Measurements from ENCODE around the gene FGFR2.
A peak's percentile ranks its signal among the peaks of the same experiment; 100 is the strongest.

Gene FGFR2

GRCh38 chr10:121609426-121610380, 11.5 kb upstream of the FGFR2 start:
- DNase-seq, result no peak

DNA sequence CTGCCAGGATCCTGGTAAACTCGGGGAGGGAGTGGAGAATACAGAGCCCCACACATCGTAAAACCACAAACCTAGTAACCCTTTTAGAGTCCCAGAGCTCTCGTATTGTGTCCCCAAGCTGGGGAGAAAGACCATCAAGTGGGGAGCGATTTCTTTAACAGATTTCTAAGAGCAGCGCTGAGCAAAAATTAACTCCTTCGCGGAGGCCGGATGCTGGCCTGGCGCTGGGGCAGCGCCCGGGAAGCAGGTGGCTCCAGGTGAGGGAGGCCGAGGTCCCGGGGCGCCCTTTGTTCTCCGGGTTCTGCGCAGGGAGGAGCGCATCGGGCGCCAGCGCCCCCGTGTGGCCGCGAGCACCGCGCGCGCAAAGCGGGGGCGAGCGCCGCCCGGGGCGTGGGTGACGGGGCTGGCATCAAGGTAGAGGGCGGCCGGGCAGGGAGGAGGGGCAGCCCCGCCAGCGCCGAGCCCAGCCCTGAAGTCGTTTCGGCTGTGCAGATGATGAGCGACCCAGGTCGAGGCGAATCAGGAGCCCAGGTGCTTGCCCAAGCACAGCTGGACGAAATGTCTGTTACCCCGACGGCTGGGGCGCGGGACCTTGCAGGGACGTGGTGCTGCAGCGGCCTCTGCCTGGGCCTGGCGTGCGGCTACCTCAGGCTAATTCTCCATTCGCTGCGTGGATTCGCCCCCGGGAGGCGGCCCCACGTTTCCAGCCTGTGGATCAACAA, 10.4 kb upstream of the FGFR2 start:
- DNase-seq, result peak; percentile 62

- DNase-seq, result no peak
These were observed 9.2 kb upstream of the FGFR2 start for GRCh38 chr10:121607310-121608055.

DNA sequence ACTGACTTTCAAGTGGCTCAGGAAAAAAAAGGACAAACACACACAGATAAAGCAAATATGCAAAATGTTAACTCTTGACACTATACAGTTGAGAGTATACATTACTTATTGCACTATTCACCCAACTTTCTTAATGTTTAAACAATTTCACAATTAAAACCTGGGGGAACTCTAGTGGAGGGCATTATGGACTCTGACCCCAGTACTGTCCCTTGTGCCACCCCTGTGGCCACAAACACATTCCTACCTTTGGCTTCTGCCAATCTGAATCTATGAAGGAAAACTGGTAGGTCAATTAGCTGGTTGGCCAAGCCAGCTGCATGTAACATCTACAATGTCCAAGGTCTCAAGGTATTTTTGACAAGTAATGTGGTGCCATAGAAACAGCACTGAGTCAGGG, 7.5 kb upstream of the FGFR2 start:
- DNase-seq, result no peak

- no peak for DNase-seq
These were observed 3.2 kb upstream of the FGFR2 start for GRCh38 chr10:121601458-121601857.

DNA sequence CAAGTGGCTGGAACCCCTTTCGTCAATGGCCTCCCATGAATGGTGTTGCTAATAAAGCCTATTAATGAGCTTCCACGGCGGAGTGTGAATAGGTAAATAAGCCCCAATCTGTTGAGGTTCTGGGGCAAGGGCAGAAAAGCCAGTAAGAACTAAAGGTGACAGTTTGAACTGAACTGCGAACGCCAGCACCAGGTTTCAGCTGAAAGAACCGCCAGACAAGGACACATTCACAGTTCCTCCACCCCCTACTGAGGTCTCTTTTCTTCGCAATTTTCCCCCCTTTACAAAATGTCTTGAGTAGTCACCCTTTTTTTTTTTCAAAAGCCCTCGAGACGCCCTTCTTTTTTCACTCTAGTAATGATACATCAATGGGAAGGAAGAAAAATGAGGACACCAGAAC, 2.4 kb upstream of the FGFR2 start:
- no peak for DNase-seq

DNA sequence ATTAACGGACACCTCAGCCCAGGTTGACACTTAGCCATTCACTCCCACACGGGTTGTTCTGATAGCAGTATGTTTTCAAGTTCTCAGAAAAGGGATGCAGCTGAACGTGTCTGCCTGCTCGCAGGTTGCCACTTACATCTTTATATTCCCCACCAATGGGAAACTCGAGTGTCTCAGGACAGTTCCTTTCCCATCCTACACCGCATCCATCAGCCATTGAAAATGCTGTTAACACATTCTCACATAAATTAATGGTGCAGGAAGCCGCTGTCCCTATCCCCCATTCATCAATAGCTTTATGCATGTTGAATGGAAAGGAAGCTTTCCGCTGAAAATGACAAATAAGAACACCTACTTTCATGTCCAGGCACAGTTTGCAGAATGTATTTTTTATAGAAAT, 1.7 kb upstream of the FGFR2 start:
- no peak for DNase-seq

DNA sequence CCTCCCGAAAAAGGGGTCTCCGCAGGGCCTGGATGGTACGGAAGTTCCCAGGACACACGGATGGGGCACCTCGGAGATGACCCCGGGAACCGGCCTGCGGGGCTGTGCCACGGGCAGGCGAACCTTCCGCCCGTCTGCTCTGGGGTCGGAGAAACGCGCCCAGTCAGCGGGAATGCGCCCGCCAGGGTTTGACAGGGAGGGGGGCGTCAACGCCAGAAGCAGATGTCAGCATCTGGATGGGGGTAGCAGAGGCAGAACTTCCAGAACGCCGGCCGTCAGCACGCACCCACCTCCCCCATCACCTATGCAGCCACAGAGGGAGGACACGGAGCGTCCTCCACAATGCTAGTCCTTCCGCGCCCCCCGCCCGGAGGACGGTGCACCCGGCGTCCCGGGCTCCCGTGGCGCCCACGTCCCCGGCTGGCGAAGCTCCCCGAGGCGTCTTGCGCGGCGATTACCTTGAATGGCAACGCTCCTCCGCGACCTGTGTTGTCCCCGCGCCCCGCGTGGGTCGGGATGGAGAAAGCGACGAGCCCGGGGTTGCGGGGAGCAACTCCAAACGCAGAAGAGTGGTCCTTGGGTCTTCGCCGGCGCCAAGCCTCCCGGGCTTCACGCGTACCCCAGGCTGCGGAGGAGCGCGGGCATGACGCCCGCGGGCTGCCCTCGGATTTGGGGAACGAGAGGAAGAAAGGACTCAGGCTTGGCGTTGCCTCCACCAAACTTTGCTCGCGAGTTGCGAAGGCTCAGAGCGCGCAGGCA, 561 bp downstream of the FGFR2 start:
- DNase-seq, result no peak

DNA sequence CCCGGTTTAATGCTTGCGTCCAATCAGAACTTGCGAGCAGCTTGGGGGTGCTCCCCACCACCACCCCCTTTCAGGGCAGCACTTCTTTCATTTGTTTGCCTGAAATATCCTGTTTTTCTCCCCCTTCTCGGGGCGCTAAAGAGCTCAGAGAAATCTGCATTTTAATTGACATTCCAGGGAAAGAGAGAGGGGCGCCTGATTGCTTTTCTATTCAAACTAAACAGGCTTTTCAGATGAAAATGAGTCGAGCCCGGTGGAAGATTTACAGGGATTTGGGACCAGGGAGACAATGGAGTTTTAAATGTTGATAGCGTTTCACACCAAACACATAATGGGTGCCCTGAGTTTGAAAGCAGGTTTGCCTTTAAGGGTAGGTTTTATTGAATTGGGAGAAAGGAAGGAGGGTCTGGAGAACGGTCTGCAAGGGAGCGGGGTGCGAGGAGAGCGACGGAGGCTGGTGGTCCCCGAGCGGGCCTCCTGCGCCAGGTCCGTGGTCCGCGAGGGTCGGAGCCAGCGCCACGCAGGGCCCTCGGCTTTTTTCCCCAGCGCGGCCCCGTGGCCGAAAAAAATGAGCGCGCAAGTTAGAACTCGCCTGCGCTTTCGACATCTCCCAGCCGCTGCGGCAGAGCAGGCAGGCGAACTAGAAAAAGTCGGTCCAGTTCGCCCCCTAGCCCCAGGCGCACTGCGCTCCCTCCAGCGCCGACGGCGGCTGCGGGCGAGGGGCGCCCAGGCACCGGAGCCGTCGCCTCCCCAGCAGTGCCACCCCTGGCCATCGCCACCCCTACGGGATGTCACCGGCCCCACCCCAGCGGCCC, 1.3 kb downstream of the FGFR2 start:
- DNase-seq, result peak; percentile 33

GRCh38 chr10:121595806-121596688, 2.2 kb downstream of the FGFR2 start:
- no peak for DNase-seq

DNA sequence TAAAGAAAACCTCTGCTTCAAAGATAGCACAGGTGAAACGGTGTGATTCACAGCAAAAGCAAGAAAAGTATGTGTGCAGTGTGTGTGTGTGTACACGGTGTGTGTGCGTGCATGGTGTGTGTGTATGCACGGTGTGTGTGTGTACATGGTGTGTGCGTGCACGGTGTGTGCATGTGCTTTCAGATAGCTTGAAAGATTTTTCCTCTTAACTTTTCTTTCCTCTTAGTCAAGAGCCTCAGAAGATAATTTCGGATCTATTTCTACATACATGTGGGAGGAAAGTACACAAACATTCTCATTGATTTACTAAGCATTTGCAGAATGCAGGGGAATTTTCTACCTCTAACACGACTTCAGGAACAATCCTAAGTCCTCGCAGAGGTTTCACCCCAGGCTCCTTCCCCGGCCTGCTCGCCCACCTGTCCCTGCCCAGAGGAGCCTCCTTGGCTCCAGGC, 2.9 kb downstream of the FGFR2 start:
- DNase-seq, result no peak

DNA sequence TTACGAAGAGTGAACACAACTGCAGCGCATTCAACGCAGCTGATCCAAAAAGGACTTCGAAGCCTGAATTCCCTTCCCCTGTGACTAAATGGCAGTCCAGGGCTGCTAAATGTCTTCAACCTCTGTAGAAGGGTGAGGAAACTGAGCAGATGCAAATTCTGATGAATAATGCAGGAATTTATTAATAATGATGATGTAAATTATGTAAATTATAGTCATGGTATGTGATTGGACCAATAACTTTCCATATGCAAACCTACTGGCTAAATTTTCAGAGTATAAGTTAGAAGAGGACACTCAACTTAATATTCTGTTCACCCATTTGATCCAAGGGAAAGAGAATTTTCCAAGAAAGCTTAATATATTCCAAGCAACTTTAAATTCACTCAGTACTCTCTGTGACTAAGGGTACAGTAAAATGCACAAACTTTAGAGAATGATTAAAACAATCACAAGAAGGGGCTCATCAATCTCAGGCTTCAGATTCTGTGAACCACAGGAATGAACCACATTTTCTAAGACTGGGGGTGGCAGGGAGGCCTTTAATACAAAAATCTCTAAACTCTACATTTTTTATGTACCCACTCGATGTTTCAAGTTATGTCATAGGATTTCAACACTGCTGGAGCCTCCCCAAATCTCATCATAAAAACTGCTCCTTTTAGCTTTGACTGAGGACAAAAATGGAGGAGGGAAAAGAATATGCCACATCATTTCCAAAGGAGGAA, 3.5 kb downstream of the FGFR2 start:
- DNase-seq, result no peak

DNA sequence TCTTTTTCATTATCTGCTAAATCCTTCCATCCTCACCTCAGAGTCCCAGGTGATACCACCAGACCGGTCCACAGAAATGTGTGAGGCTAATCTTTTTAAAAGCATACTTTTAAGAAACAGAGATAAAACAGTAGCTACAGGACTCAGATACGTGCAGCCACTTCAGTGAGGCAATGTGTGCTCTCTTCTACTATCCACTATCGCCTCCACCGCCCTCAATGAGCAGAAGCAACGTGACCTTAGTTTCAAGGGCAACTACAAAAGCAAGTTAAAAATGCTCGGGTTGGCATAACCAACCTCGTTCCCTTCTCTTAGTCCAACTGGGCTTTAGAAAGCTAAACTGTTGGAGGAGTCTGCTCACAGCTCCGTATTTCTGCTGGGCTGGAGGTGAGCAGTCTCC, 4.2 kb downstream of the FGFR2 start:
- DNase-seq, result no peak

- DNase-seq, result no peak
These were observed 4.8 kb downstream of the FGFR2 start for GRCh38 chr10:121593281-121594075.

DNA sequence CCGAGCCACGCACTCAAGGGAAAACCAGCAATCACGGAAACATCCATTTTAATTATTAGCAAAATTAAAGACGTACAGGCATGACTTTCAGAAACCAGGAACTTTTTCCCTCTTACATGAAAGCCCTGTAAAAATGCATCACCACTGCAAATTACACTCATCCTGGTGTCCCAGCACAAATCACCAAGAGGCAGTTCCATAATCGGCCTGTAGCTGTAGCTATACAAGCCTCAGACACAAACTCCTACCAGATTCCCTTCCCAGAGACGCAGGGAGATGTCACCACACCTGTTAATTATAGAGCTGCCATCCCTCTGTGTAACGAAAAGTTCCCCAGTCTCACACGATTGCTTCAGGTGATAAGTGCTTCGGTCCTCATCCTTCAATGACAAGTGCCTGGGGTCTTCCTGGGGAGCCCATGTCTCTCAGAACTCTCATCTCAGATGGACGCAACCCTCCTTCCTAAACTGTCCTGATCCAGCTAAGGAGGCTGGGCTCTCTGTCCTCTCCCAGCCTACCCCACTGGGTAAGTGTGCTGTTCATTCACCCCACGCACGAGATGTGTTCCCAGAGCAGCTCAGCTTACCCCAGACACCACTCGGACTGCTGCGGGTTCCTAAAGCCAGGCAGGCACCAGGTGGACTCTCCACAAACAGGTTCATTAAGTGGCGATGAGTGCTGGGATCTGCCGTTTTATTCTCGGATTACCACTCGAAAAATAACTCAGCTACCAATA, 5.9 kb downstream of the FGFR2 start:
- DNase-seq, result peak; percentile 70

- no peak for DNase-seq
These were observed 7.1 kb downstream of the FGFR2 start for GRCh38 chr10:121591186-121591585.

DNA sequence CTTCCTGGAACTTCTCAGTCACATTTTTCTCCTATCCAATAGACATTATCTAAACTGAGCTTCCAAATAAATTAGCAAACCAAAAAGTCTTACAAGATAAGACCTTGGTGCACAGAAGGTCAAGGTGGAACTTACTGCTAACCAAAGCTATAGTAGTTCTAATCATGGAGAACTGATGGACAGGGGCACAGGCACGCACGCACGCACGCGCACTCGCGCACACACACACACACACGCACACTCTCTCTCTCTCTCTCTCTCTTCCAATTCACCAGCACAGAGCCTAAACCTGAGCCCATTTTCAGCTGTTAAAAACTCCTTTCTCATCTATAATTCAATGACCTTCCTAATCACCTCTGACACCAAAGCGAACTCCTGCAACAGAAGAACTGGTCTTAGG, 7.5 kb downstream of the FGFR2 start:
- DNase-seq, result no peak

GRCh38 chr10:121589553-121589952, 8.7 kb downstream of the FGFR2 start:
- no peak for DNase-seq

Measured in NCI-H510A treated with DMSO at 0.1 percent for 48 hours (cell line).